GM23338 (cell line): Measurements from ENCODE around the gene USP36. TPM values are rescaled to one million over a fixed set of nuclear protein-coding genes. Genes with fewer than 3 reads are reported as not detected.

ENCODE experiments used
- ATAC-seq: fragments of 200-7000 bp; cut with Tn5 transposase; 3 replicates; pipeline ENCODE4 v1.9.1; 2020
- DNase-seq: peaks from one replicate; pipeline ENCODE4 v3.0.0-alpha.2; 2015; ENCODE audit warnings: low spot score
- H2AFZ ChIP-seq: fragments of 200-600 bp; sonication (generic); 2 replicates; pipeline ENCODE4 v1.8.0; 2016; ENCODE audit warnings: antibody characterized with exemption, mild to moderate bottlenecking, moderate library complexity
- H3F3A ChIP-seq: fragments of 200-600 bp; sonication (generic); replicated peaks from 2 replicates; pipeline ENCODE4 v1.8.0; 2017; ENCODE audit warnings: antibody characterized with exemption, mixed run types, low read depth
- H3K27ac ChIP-seq: fragments of 200-600 bp; sonication (generic); 2 replicates; pipeline ENCODE4 v1.6.1; 2016; ENCODE audit warnings: low read depth
- H3K27me3 ChIP-seq: fragments of 200-600 bp; sonication (generic); 2 replicates; pipeline ENCODE4 v1.8.0; 2016; ENCODE audit warnings: mild to moderate bottlenecking, mixed run types, moderate library complexity; ENCODE audit not compliant: insufficient read depth
- H3K36me3 ChIP-seq: fragments of 200-600 bp; sonication (generic); 2 replicates; pipeline ENCODE4 v1.8.0; 2016; ENCODE audit warnings: mild to moderate bottlenecking; ENCODE audit not compliant: insufficient read depth
- H3K4me1 ChIP-seq: fragments of 200-600 bp; sonication (generic); 2 replicates; pipeline ENCODE4 v1.8.0; 2016; ENCODE audit warnings: mild to moderate bottlenecking, moderate library complexity; ENCODE audit not compliant: insufficient read depth
- H3K4me2 ChIP-seq: fragments of 200-600 bp; sonication (generic); 2 replicates; pipeline ENCODE4 v1.7.1; 2017; ENCODE audit warnings: mixed run types
- H3K4me3 ChIP-seq: fragments of 200-600 bp; sonication (generic); 2 replicates; pipeline ENCODE4 v1.6.1; 2016; ENCODE audit warnings: mixed run types
- H3K79me2 ChIP-seq: fragments of 200-600 bp; sonication (generic); replicated peaks from 2 replicates; pipeline ENCODE4 v1.8.0; 2017; ENCODE audit warnings: mild to moderate bottlenecking; ENCODE audit not compliant: insufficient read depth
- H3K9me2 ChIP-seq: fragments of 200-600 bp; sonication (generic); 2 replicates; pipeline ENCODE4 v1.8.0; 2017; ENCODE audit not compliant: insufficient read depth
- H4K20me1 ChIP-seq: fragments of 200-600 bp; sonication (generic); replicated peaks from 2 replicates; pipeline ENCODE4 v1.8.0; 2017; ENCODE audit warnings: mild to moderate bottlenecking; ENCODE audit not compliant: insufficient read depth
- H3K27ac Mint-ChIP-seq: 2 replicates; pipeline ENCODE4 v1.8.0; 2020; ENCODE audit warnings: inconsistent platforms, mild to moderate bottlenecking, moderate library complexity, mixed read lengths
- H3K27me3 Mint-ChIP-seq: 3 replicates; pipeline ENCODE4 v1.8.0; 2022; ENCODE audit warnings: low read depth, mild to moderate bottlenecking, moderate library complexity, mixed read lengths, inconsistent platforms; ENCODE audit not compliant: insufficient read depth, poor library complexity
- H3K36me3 Mint-ChIP-seq: 3 replicates; pipeline ENCODE4 v1.8.0; 2021; ENCODE audit warnings: low read depth, mild to moderate bottlenecking, inconsistent platforms, moderate library complexity, mixed read lengths
- H3K4me1 Mint-ChIP-seq: 3 replicates; pipeline ENCODE4 v1.8.0; 2020; ENCODE audit warnings: mild to moderate bottlenecking, inconsistent platforms, mixed read lengths
- H3K4me3 Mint-ChIP-seq: 3 replicates; pipeline ENCODE4 v1.8.0; 2021; ENCODE audit warnings: moderate library complexity, mild to moderate bottlenecking, inconsistent platforms, mixed read lengths
- H3K9me3 Mint-ChIP-seq: 3 replicates; pipeline ENCODE4 v1.8.0; 2020; ENCODE audit warnings: moderate library complexity, mild to moderate bottlenecking, inconsistent platforms, mixed read lengths
- EZH2 ChIP-seq: fragments of 200-600 bp; sonication (generic); IDR thresholded peaks from one replicate; pipeline ENCODE4 v1.8.0; 2017; ENCODE audit warnings: antibody characterized with exemption, mild to moderate bottlenecking, low read depth; ENCODE audit not compliant: unreplicated experiment
- EZH2phosphoT487 ChIP-seq: fragments of 200-600 bp; sonication (generic); IDR thresholded peaks from one replicate; pipeline ENCODE4 v1.8.1; 2018; ENCODE audit warnings: antibody characterized with exemption; ENCODE audit not compliant: unreplicated experiment
- JUNB ChIP-seq: IDR thresholded peaks from one replicate; pipeline ENCODE4 v1.6.1; 2016; ENCODE audit warnings: antibody characterized with exemption; ENCODE audit not compliant: unreplicated experiment
- NANOG ChIP-seq: IDR thresholded peaks from 2 replicates; pipeline ENCODE4 v1.6.1; 2016; ENCODE audit warnings: antibody characterized with exemption, borderline replicate concordance
- POLR2AphosphoS5 ChIP-seq: IDR thresholded peaks from 2 replicates; pipeline ENCODE4 v1.6.1; 2016; ENCODE audit warnings: antibody characterized with exemption, low read depth
- STAT1 ChIP-seq: IDR thresholded peaks from one replicate; pipeline ENCODE4 v1.6.1; 2016; ENCODE audit warnings: antibody characterized with exemption; ENCODE audit not compliant: unreplicated experiment
- ZNF114 ChIP-seq: fragments of 250-450 bp; sonication (Bioruptor Pico); IDR thresholded peaks from 2 replicates; pipeline ENCODE4 v1.5.0; 2020; ENCODE audit warnings: mild to moderate bottlenecking, moderate library complexity
- ZNF331 ChIP-seq: fragments of 250-450 bp; sonication (Bioruptor Pico); IDR thresholded peaks from 2 replicates; pipeline ENCODE4 v1.5.0; 2020; ENCODE audit warnings: low read depth, mild to moderate bottlenecking, moderate library complexity
- polyA plus RNA-seq: library from polyadenylated mRNA; unstranded; fragments of >200 nt; fragmentation: Nextera tagmentation; extraction: Ambion mirVana; gene quantifications from 2 replicates; pipeline ENCODE4 v1.2.1, GENCODE V29; 2016
- total RNA-seq: library from RNA; depleted of rRNA; stranded (reverse); fragments of >200 nt; shearing (Covaris generic); gene quantifications from 2 replicates; pipeline ENCODE4 v1.2.3, GENCODE V29; 2014
- TF ChIP-seq, protein P1 (sequence below), 2 experiments: fragments of 200-600 bp in 1 of 2; sonication (generic) in 1 of 2; conservative IDR thresholded peaks; 2 replicates each; pipeline versions ENCODE4 v1.5.1 to v1.6.1; 2016 to 2017; ENCODE audit warnings: antibody characterized with exemption in 2 of 2, low read depth in 2 of 2, mild to moderate bottlenecking in 2 of 2, moderate library complexity in 1 of 2
- TF ChIP-seq, protein P2 (sequence below): fragments of 250-450 bp; sonication (Bioruptor Pico); IDR thresholded peaks from 2 replicates; pipeline ENCODE4 v1.5.0; 2020; ENCODE audit warnings: mild to moderate bottlenecking, moderate library complexity

USP36 gene
- total and polyA plus RNA-seq, 2 experiments from 2014 or later, result 36.2 to 55.5 TPM

DNA sequence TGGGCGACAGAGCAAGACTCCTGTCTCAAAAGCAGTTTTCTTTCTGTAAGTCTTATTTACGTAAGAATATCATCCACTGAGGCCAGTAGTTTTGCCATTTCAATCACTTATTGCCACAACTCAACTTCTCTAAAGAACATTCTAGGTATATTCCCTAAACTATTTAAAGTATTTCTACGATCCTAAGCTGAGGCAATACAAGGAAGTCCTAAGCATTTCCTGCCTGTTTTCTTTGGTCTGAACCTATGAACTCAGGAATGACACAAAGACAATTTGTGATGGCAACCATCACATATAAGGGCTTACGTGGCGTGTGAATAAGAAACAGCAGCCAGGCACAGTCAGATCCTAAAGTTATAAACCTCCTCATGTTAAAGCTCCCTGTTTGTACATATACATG lies 14.2 kb downstream of the USP36 start:
- Histone ChIP-seq H3K27me3 (no peaks in the 10 kb centered on the region), H2AFZ (no peak overlapping the region), H3K27ac (0 out of 2 replicates have a peak overlapping the region, but pooled peaks have one; percentile 50), H3K4me3 (no peak overlapping the region), H3K79me2 (peaks cover 38% of the 10 kb centered on the region), H3K4me2 (no peak overlapping the region), H3K36me3 (peaks cover 48% of the 10 kb centered on the region), H3K4me1 (no peaks in the 10 kb centered on the region), H4K20me1 (peaks cover 52% of the 10 kb centered on the region), H3F3A (no peaks in the 10 kb centered on the region), H3K9me2 (no peaks in the 10 kb centered on the region)
- no peak for ATAC-seq
- Mint-ChIP-seq H3K9me3 (no peaks in the 10 kb centered on the region; the same call in 2 of the 3 replicates), H3K4me3 (no peak overlapping the region), H3K4me1 (no peaks in the 10 kb centered on the region), H3K36me3 (peaks cover 87% of the 10 kb centered on the region), H3K27me3 (peaks cover 1% of the 10 kb centered on the region), H3K27ac (no peak overlapping the region)
- DNase-seq, result no peak
- TF ChIP-seq NANOG, result no peak
- TF ChIP-seq EZH2phosphoT487, result no peak

DNA sequence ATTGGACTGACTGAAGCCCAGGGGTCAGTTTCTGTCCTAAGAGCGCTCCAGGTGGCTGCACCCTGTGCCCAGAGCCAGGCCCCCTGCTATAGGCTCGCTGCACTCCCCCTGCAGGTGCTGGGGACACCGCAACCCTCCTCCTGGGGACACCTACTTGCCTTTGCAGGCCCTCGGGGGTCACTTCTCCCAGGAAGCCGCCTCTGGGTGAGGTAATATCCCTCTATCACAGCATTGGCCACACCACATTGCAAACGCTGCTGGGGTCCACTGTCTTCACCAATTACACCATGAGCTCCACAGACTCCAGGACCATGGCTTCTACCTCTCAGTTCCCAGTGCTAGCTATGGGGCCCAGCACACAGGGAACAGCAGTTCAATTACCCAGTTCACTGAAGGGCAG lies 14.9 kb downstream of the USP36 start:
- Histone ChIP-seq H3K27me3 (no peaks in the 10 kb centered on the region), H3F3A (no peaks in the 10 kb centered on the region), H3K27ac (0 out of 2 replicates have a peak overlapping the region, but pooled peaks have one; percentile 50), H3K4me1 (no peaks in the 10 kb centered on the region), H3K4me3 (no peak overlapping the region), H3K36me3 (peaks cover 42% of the 10 kb centered on the region), H3K9me2 (no peaks in the 10 kb centered on the region), H4K20me1 (peaks cover 51% of the 10 kb centered on the region), H3K79me2 (peaks cover 36% of the 10 kb centered on the region), H2AFZ (no peak overlapping the region), H3K4me2 (no peak overlapping the region)
- Mint-ChIP-seq H3K9me3 (no peaks in the 10 kb centered on the region; the same call in 2 of the 3 replicates), H3K27me3 (peaks cover 1% of the 10 kb centered on the region), H3K4me1 (no peaks in the 10 kb centered on the region), H3K36me3 (peaks cover 87% of the 10 kb centered on the region), H3K27ac (no peak overlapping the region), H3K4me3 (no peak overlapping the region)
- no peak for DNase-seq
- ATAC-seq, result no peak
- no peak for TF ChIP-seq EZH2phosphoT487

DNA sequence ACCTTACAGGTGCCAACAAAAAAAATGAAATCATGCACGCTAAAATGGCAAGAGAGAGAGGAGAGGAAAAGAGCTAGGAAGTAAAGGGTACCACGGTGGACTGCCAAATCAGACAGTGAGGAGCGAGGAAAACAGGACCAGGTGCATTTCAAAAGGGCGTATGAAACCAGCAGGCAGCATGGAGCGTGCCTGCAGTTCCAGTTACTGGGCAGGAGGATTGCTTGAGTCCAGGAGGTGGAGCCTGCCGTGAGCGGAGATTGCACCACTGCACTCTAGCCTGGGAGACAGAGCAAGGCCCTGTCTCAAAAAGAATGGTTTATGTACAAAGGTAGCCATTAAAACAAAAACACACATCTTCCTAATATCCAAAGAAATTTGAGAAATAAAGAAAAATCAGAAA lies 16.4 kb downstream of the USP36 start:
- H3K9me2 ChIP-seq, result no peaks in the 10 kb centered on the region
- no peak overlapping the region for H3K4me2 ChIP-seq
- no peak overlapping the region for H3K27ac ChIP-seq
- peaks cover 21% of the 10 kb centered on the region for H3K79me2 ChIP-seq
- no peaks in the 10 kb centered on the region for H3K4me1 ChIP-seq
- H3K9me3 Mint-ChIP-seq, result no peaks in the 10 kb centered on the region; the same call in 2 of the 3 replicates
- peaks cover 42% of the 10 kb centered on the region for H3K36me3 ChIP-seq
- ATAC-seq (no peak), DNase-seq (no peak)
- peaks cover 1% of the 10 kb centered on the region for H3K27me3 Mint-ChIP-seq
- H3K36me3 Mint-ChIP-seq, result peaks cover 92% of the 10 kb centered on the region
- no peaks in the 10 kb centered on the region for H3F3A ChIP-seq
- H3K27ac Mint-ChIP-seq, result no peak overlapping the region
- peaks cover 41% of the 10 kb centered on the region for H4K20me1 ChIP-seq
- no peak overlapping the region for H2AFZ ChIP-seq
- no peaks in the 10 kb centered on the region for H3K27me3 ChIP-seq
- H3K4me3 ChIP-seq, result no peak overlapping the region
- no peak overlapping the region for H3K4me3 Mint-ChIP-seq
- H3K4me1 Mint-ChIP-seq, result no peaks in the 10 kb centered on the region
- TF ChIP-seq EZH2, result no peak
- TF ChIP-seq, protein P1, sequence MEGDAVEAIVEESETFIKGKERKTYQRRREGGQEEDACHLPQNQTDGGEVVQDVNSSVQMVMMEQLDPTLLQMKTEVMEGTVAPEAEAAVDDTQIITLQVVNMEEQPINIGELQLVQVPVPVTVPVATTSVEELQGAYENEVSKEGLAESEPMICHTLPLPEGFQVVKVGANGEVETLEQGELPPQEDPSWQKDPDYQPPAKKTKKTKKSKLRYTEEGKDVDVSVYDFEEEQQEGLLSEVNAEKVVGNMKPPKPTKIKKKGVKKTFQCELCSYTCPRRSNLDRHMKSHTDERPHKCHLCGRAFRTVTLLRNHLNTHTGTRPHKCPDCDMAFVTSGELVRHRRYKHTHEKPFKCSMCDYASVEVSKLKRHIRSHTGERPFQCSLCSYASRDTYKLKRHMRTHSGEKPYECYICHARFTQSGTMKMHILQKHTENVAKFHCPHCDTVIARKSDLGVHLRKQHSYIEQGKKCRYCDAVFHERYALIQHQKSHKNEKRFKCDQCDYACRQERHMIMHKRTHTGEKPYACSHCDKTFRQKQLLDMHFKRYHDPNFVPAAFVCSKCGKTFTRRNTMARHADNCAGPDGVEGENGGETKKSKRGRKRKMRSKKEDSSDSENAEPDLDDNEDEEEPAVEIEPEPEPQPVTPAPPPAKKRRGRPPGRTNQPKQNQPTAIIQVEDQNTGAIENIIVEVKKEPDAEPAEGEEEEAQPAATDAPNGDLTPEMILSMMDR (conservative IDR thresholded peaks at IDR 0.05; ENCODE audit: low read depth in 2 of 2), result no peak
- TF ChIP-seq JUNB, result no peak
- TF ChIP-seq NANOG, result no peak
- TF ChIP-seq STAT1, result no peak
- TF ChIP-seq ZNF331 (CRISPR knock-in tag), result no peak
- TF ChIP-seq, protein P2, sequence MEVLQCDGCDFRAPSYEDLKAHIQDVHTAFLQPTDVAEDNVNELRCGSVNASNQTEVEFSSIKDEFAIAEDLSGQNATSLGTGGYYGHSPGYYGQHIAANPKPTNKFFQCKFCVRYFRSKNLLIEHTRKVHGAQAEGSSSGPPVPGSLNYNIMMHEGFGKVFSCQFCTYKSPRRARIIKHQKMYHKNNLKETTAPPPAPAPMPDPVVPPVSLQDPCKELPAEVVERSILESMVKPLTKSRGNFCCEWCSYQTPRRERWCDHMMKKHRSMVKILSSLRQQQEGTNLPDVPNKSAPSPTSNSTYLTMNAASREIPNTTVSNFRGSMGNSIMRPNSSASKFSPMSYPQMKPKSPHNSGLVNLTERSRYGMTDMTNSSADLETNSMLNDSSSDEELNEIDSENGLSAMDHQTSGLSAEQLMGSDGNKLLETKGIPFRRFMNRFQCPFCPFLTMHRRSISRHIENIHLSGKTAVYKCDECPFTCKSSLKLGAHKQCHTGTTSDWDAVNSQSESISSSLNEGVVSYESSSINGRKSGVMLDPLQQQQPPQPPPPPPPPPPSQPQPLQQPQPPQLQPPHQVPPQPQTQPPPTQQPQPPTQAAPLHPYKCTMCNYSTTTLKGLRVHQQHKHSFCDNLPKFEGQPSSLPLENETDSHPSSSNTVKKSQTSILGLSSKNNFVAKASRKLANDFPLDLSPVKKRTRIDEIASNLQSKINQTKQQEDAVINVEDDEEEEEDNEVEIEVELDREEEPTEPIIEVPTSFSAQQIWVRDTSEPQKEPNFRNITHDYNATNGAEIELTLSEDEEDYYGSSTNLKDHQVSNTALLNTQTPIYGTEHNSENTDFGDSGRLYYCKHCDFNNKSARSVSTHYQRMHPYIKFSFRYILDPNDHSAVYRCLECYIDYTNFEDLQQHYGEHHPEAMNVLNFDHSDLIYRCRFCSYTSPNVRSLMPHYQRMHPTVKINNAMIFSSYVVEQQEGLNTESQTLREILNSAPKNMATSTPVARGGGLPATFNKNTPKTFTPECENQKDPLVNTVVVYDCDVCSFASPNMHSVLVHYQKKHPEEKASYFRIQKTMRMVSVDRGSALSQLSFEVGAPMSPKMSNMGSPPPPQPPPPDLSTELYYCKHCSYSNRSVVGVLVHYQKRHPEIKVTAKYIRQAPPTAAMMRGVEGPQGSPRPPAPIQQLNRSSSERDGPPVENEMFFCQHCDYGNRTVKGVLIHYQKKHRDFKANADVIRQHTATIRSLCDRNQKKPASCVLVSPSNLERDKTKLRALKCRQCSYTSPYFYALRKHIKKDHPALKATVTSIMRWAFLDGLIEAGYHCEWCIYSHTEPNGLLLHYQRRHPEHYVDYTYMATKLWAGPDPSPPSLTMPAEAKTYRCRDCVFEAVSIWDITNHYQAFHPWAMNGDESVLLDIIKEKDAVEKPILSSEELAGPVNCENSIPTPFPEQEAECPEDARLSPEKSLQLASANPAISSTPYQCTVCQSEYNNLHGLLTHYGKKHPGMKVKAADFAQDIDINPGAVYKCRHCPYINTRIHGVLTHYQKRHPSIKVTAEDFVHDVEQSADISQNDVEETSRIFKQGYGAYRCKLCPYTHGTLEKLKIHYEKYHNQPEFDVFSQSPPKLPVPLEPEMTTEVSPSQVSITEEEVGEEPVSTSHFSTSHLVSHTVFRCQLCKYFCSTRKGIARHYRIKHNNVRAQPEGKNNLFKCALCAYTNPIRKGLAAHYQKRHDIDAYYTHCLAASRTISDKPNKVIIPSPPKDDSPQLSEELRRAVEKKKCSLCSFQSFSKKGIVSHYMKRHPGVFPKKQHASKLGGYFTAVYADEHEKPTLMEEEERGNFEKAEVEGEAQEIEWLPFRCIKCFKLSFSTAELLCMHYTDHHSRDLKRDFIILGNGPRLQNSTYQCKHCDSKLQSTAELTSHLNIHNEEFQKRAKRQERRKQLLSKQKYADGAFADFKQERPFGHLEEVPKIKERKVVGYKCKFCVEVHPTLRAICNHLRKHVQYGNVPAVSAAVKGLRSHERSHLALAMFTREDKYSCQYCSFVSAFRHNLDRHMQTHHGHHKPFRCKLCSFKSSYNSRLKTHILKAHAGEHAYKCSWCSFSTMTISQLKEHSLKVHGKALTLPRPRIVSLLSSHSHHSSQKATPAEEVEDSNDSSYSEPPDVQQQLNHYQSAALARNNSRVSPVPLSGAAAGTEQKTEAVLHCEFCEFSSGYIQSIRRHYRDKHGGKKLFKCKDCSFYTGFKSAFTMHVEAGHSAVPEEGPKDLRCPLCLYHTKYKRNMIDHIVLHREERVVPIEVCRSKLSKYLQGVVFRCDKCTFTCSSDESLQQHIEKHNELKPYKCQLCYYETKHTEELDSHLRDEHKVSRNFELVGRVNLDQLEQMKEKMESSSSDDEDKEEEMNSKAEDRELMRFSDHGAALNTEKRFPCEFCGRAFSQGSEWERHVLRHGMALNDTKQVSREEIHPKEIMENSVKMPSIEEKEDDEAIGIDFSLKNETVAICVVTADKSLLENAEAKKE (CRISPR knock-in tag), result no peak
- no peak for TF ChIP-seq POLR2AphosphoS5
- TF ChIP-seq ZNF114 (CRISPR knock-in tag), result no peak
